A549 (cell line): ENCODE measurements around the gene LTBP4. TPM values are rescaled to one million over a fixed set of nuclear protein-coding genes. Genes with fewer than 3 reads are reported as not detected.

Experiments
- ATAC-seq, 2 experiments: fragments of 200-7000 bp in 1 of 2; fragments of >200 bp in 1 of 2; cut with Nextera tagmentation in 1 of 2; cut with Tn5 transposase in 1 of 2; 3 replicates each; pipeline versions ENCODE4 v1.8.0 to v1.9.1; 2018 to 2020; ENCODE audit warnings: mild to moderate bottlenecking in 1 of 2, moderate library complexity in 1 of 2
- CTCF ChIA-PET: fragments of 300-600 bp; sonication (Branson Sonifier 250); formaldehyde crosslinking; extraction: SDS; loops from one replicate; lab custom pipeline; 2021; ENCODE audit warnings: antibody characterized with exemption, inconsistent platforms; lab: Yijun Ruan, JAX
- POLR2A ChIA-PET: fragments of 350-600 bp; formaldehyde crosslinking; extraction: SDS; loops from one replicate; lab custom pipeline; 2021; ENCODE audit warnings: antibody characterized with exemption, inconsistent platforms; lab: Yijun Ruan, JAX
- DNase-seq, 2 experiments: peaks; one replicate each; pipeline versions ENCODE4 v3.0.0 to v3.0.0-alpha.2; 2011 to 2016; ENCODE audit warnings: low read depth in 1 of 2, low spot score in 1 of 2
- FAIRE-seq: peaks from 2 replicates; lab custom pipeline; 2011; peaks lifted over from hg19 to GRCh38; lab: Jason Lieb, UNC
- H3K27ac ChIP-seq, 2 experiments: fragments of >200 bp; sonication (Bioruptor Twin); formaldehyde crosslinking; 3 replicates each; pipeline ENCODE4 v1.5.1; 2016 to 2017
- H3K4me1 ChIP-seq: fragments of >200 bp; sonication (Bioruptor Twin); formaldehyde crosslinking; 3 replicates; pipeline ENCODE4 v1.6.1; 2016
- H3K4me2 ChIP-seq: fragments of >200 bp; sonication (Bioruptor Twin); formaldehyde crosslinking; 3 replicates; pipeline ENCODE4 v1.6.1; 2016
- H3K4me3 ChIP-seq: fragments of >200 bp; sonication (Bioruptor Twin); formaldehyde crosslinking; 3 replicates; pipeline ENCODE4 v1.5.1; 2016
- H3K9me3 ChIP-seq: fragments of >200 bp; sonication (Bioruptor Twin); formaldehyde crosslinking; 3 replicates; pipeline ENCODE4 v1.6.1; 2016
- BHLHE40 ChIP-seq: IDR thresholded peaks from 2 replicates; pipeline ENCODE4 v1.6.1; 2012; ENCODE audit warnings: low read depth, low read length, inconsistent platforms
- CBX2 ChIP-seq: fragments of 200-600 bp; sonication (generic); IDR thresholded peaks from 2 replicates; pipeline ENCODE4 v1.6.1; 2016; ENCODE audit warnings: low read depth, mild to moderate bottlenecking, borderline replicate concordance
- CEBPB ChIP-seq, 2 experiments: fragments of >200 bp in 1 of 2; sonication (Bioruptor Twin) in 1 of 2; formaldehyde crosslinking in 1 of 2; IDR thresholded peaks; 2 replicates each; pipeline ENCODE4 v1.6.1; 2012 to 2016
- EP300 ChIP-seq, 2 experiments: fragments of >200 bp; sonication (Bioruptor Twin); formaldehyde crosslinking; IDR thresholded peaks; 2 replicates in 1 of 2; 3 replicates in 1 of 2; pipeline ENCODE4 v1.6.1; 2016 to 2017
- FOSB ChIP-seq: fragments of 250-450 bp; sonication (Bioruptor Pico); IDR thresholded peaks from 2 replicates; pipeline ENCODE4 v1.5.0; 2020; ENCODE audit warnings: mild to moderate bottlenecking, moderate library complexity
- FOSL2 ChIP-seq, 2 experiments: fragments of 450-650 bp in 1 of 2; fragments of >200 bp in 1 of 2; sonication (Bioruptor Twin) in 1 of 2; formaldehyde crosslinking; IDR thresholded peaks; 2 replicates each; pipeline versions ENCODE4 v1.5.0 to v1.6.1; 2016 to 2020; ENCODE audit warnings: mild to moderate bottlenecking in 1 of 2, moderate library complexity in 1 of 2
- FOXS1 ChIP-seq: fragments of 250-450 bp; sonication (Bioruptor Pico); IDR thresholded peaks from 2 replicates; pipeline ENCODE4 v1.5.0; 2020; ENCODE audit warnings: mild to moderate bottlenecking, moderate library complexity
- GATA3 ChIP-seq: IDR thresholded peaks from 2 replicates; pipeline ENCODE4 v1.6.1; 2012; ENCODE audit warnings: borderline replicate concordance
- HDAC2 ChIP-seq: fragments of 200-600 bp; sonication (generic); IDR thresholded peaks from 2 replicates; pipeline ENCODE4 v1.6.1; 2016
- HEYL ChIP-seq: fragments of 250-450 bp; sonication (Bioruptor Pico); IDR thresholded peaks from 2 replicates; pipeline ENCODE4 v1.8.0; 2021; ENCODE audit warnings: mild to moderate bottlenecking, moderate library complexity
- HOXA7 ChIP-seq: fragments of 250-450 bp; sonication (Bioruptor Pico); IDR thresholded peaks from 2 replicates; pipeline ENCODE4 v1.5.0; 2020; ENCODE audit warnings: mild to moderate bottlenecking, moderate library complexity
- HOXB13 ChIP-seq: fragments of 250-450 bp; sonication (Bioruptor Pico); IDR thresholded peaks from 2 replicates; pipeline ENCODE4 v1.5.0; 2020; ENCODE audit warnings: low read depth, mild to moderate bottlenecking, moderate library complexity
- HOXB5 ChIP-seq: fragments of 250-450 bp; sonication (Bioruptor Pico); IDR thresholded peaks from 2 replicates; pipeline ENCODE4 v1.5.0; 2020; ENCODE audit warnings: mild to moderate bottlenecking, moderate library complexity
- JUN ChIP-seq, 2 experiments: fragments of >200 bp; sonication (Bioruptor Twin); formaldehyde crosslinking; IDR thresholded peaks; 2 replicates in 1 of 2; 3 replicates in 1 of 2; pipeline ENCODE4 v1.6.1; 2016 to 2017
- JUNB ChIP-seq: fragments of >200 bp; sonication (Bioruptor Twin); formaldehyde crosslinking; IDR thresholded peaks from 2 replicates; pipeline ENCODE4 v1.6.1; 2016
- KDM1A ChIP-seq: fragments of 200-600 bp; sonication (generic); IDR thresholded peaks from 2 replicates; pipeline ENCODE4 v1.6.1; 2016; ENCODE audit warnings: low read depth, mild to moderate bottlenecking
- NFE2L2 ChIP-seq: fragments of 150-350 bp; conservative IDR thresholded peaks from 2 replicates; pipeline ENCODE4 v1.6.1; 2014; ENCODE audit warnings: low read length
- NR3C1 ChIP-seq: fragments of >200 bp; sonication (Bioruptor Twin); formaldehyde crosslinking; IDR thresholded peaks from 3 replicates; pipeline ENCODE4 v1.6.1; 2017
- POLR2A ChIP-seq: IDR thresholded peaks from 2 replicates; pipeline ENCODE4 v1.6.1; 2012; ENCODE audit warnings: mild to moderate bottlenecking, low read length
- RAD21 ChIP-seq, 2 experiments: fragments of >200 bp in 1 of 2; sonication (Bioruptor Twin) in 1 of 2; formaldehyde crosslinking in 1 of 2; IDR thresholded peaks in 1 of 2; conservative IDR thresholded peaks in 1 of 2; 2 replicates in 1 of 2; 3 replicates in 1 of 2; pipeline ENCODE4 v1.6.1; 2012 to 2018; ENCODE audit warnings: inconsistent platforms in 1 of 2
- RARB ChIP-seq: fragments of 250-450 bp; sonication (Bioruptor Pico); IDR thresholded peaks from 2 replicates; pipeline ENCODE4 v1.8.0; 2021; ENCODE audit warnings: mild to moderate bottlenecking, moderate library complexity
- RFX5 ChIP-seq: fragments of 450-650 bp; IDR thresholded peaks from 2 replicates; pipeline ENCODE4 v1.7.1; 2014; ENCODE audit warnings: antibody characterized with exemption, mild to moderate bottlenecking, moderate library complexity
- RNF2 ChIP-seq: fragments of 200-600 bp; sonication (generic); IDR thresholded peaks from 2 replicates; pipeline ENCODE4 v1.6.1; 2016; ENCODE audit warnings: low read depth, mild to moderate bottlenecking, antibody characterized with exemption, moderate library complexity, borderline replicate concordance
- SMC3 ChIP-seq: fragments of >200 bp; sonication (Bioruptor Twin); formaldehyde crosslinking; IDR thresholded peaks from 3 replicates; pipeline ENCODE4 v1.6.1; 2018; ENCODE audit warnings: inconsistent platforms
- ZFP36 ChIP-seq: fragments of 450-650 bp; IDR thresholded peaks from 2 replicates; pipeline ENCODE4 v1.6.1; 2014; ENCODE audit warnings: borderline replicate concordance; ENCODE audit not compliant: partially characterized antibody
- ZNF302 ChIP-seq: fragments of 250-450 bp; sonication (Bioruptor Pico); IDR thresholded peaks from 2 replicates; pipeline ENCODE4 v1.9.0; 2021; ENCODE audit warnings: inconsistent platforms, mild to moderate bottlenecking, moderate library complexity
- WGBS: methylation state at CpG from one replicate; pipeline ENCODE4 v1.1.6; 2017; ENCODE audit errors: missing lambda C conversion rate; 5-methylcytosine and 5-hydroxymethylcytosine counted together
- polyA plus RNA-seq, 4 experiments: library from polyadenylated mRNA; depleted of rRNA in 3 of 4; stranded (reverse); fragments of >200 nt; fragmentation: RNase III in 1 of 4; extraction: RNeasy Plus Mini Kit Qiagen cat#74134 plus additional on column Dnase treatment in 1 of 4; gene quantifications; 2 replicates in 3 of 4; 3 replicates in 1 of 4; pipeline ENCODE4 v1.2.3, GENCODE V29; 2011 to 2017
- TF ChIP-seq, protein P1 (sequence below): fragments of 200-600 bp; sonication (generic); IDR thresholded peaks from 2 replicates; pipeline ENCODE4 v1.6.1; 2016; ENCODE audit warnings: antibody characterized with exemption, mild to moderate bottlenecking, moderate library complexity
- TF ChIP-seq, protein P2 (sequence below): fragments of 250-450 bp; sonication (Bioruptor Pico); IDR thresholded peaks from 2 replicates; pipeline ENCODE4 v1.5.0; 2020; ENCODE audit warnings: low read depth, mild to moderate bottlenecking, moderate library complexity
- TF ChIP-seq, protein P3 (sequence below): fragments of >200 bp; sonication (Bioruptor Twin); formaldehyde crosslinking; IDR thresholded peaks from 3 replicates; pipeline ENCODE4 v1.5.1; 2016
- TF ChIP-seq, protein P4 (sequence below): fragments of 150-350 bp; IDR thresholded peaks from 2 replicates; pipeline ENCODE4 v1.6.1; 2014; ENCODE audit warnings: low read depth, mild to moderate bottlenecking, low read length
- TF ChIP-seq, protein P5 (sequence below): IDR thresholded peaks from 2 replicates; pipeline ENCODE4 v1.6.1; 2012; ENCODE audit warnings: low read depth, borderline replicate concordance
- TF ChIP-seq, protein P6 (sequence below): fragments of >200 bp; sonication (Bioruptor Twin); formaldehyde crosslinking; IDR thresholded peaks from 2 replicates; pipeline ENCODE4 v1.6.1; 2016

The LTBP4 gene
- polyA plus RNA-seq, 2 of the 4 experiments (the other 2 are of a cell fraction) = 23.1 to 43.2 TPM

DNA sequence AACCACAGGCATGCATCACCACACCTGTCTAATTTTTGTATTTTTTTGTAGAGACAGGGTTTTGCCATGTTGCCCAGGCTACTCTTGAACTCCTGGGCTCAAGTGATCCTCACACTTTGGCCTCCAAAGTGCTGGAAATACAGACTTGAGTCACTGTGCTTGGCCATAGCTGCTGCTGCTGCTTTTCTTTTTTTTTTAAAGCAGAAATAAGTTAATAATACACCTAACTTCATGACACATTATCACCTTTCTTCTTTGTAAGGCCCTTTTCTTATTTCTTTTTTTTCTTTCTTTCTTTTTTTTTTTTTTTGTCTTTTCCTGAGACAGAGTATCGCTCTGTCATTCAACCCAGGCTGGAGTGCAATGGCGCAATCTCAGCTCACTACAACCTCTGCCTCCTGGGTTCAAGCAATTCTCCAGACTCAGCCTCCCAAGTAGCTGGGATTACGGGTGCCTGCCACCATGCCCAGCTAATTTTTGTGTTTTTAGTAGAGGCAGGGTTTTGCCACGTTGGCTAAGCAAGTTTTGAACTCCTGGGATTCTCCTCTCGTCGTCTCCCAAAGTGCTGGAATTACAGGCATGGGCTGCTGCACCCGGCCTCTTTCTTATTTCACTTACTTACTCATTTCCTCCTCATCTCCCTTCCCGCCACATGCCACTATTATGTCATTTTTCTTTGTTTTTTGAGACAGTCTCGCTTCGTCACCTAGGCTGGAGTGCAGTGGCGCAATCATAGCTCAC lies 15.8 kb upstream of the LTBP4 start:
- CTCF ChIA-PET = interaction anchor here (0.6 to 35.2 kb wide), 7 partner anchors 14 to 591 kb away, joined by 3 to 2247 read pairs (median 7); partner anchors contain the start of gene LTBP4
- peak overlapping the region; percentile 60 for H3K4me2 ChIP-seq
- no peak overlapping the region for H3K4me3 ChIP-seq
- POLR2A ChIA-PET = interaction anchor here (0.7 to 1.7 kb wide), 6 partner anchors 9 to 161 kb away, joined by 3 to 6 read pairs (median 4); no protein-coding TSS in a partner anchor
- WGBS = 21% methylated on average over 11 of the region's 11 CpGs
- peaks cover 47% of the 10 kb centered on the region for H3K4me1 ChIP-seq
- no peak for FAIRE-seq
- peak overlapping the region; percentile 70 to 84 for H3K27ac ChIP-seq
- no peaks in the 10 kb centered on the region for H3K9me3 ChIP-seq
- ATAC-seq = peak; percentile 60 to 74
- peak; percentile 69 to 97 for DNase-seq
- no peak for TF ChIP-seq RNF2
- TF ChIP-seq, protein P1, sequence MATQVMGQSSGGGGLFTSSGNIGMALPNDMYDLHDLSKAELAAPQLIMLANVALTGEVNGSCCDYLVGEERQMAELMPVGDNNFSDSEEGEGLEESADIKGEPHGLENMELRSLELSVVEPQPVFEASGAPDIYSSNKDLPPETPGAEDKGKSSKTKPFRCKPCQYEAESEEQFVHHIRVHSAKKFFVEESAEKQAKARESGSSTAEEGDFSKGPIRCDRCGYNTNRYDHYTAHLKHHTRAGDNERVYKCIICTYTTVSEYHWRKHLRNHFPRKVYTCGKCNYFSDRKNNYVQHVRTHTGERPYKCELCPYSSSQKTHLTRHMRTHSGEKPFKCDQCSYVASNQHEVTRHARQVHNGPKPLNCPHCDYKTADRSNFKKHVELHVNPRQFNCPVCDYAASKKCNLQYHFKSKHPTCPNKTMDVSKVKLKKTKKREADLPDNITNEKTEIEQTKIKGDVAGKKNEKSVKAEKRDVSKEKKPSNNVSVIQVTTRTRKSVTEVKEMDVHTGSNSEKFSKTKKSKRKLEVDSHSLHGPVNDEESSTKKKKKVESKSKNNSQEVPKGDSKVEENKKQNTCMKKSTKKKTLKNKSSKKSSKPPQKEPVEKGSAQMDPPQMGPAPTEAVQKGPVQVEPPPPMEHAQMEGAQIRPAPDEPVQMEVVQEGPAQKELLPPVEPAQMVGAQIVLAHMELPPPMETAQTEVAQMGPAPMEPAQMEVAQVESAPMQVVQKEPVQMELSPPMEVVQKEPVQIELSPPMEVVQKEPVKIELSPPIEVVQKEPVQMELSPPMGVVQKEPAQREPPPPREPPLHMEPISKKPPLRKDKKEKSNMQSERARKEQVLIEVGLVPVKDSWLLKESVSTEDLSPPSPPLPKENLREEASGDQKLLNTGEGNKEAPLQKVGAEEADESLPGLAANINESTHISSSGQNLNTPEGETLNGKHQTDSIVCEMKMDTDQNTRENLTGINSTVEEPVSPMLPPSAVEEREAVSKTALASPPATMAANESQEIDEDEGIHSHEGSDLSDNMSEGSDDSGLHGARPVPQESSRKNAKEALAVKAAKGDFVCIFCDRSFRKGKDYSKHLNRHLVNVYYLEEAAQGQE = no peak
- TF ChIP-seq EP300 (IDR thresholded peaks at IDR 0.05) = peak; percentile 65 to 68; a peak in 3 of 5 replicates
- TF ChIP-seq RARB (CRISPR knock-in tag) = peak; percentile 49; the same call in 1 of the 2 replicates
- no peak for TF ChIP-seq BHLHE40
- TF ChIP-seq, protein P2, sequence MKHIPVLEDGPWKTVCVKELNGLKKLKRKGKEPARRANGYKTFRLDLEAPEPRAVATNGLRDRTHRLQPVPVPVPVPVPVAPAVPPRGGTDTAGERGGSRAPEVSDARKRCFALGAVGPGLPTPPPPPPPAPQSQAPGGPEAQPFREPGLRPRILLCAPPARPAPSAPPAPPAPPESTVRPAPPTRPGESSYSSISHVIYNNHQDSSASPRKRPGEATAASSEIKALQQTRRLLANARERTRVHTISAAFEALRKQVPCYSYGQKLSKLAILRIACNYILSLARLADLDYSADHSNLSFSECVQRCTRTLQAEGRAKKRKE (CRISPR knock-in tag) = peak; percentile 88
- TF ChIP-seq FOXS1 (CRISPR knock-in tag) = peak; percentile 75; the same call in 1 of the 2 replicates
- TF ChIP-seq GATA3 = peak; percentile 61; the same call in 1 of the 2 replicates
- TF ChIP-seq POLR2A = no peak
- TF ChIP-seq HOXB13 (CRISPR knock-in tag) = no peak
- TF ChIP-seq CBX2 = no peak
- TF ChIP-seq HOXB5 (CRISPR knock-in tag) = no peak
- no peak for TF ChIP-seq HOXA7 (CRISPR knock-in tag)
- no peak for TF ChIP-seq KDM1A
- peak; percentile 16; the same call in 1 of the 2 replicates for TF ChIP-seq ZNF302
- TF ChIP-seq HDAC2 = no peak
- TF ChIP-seq, protein P3, sequence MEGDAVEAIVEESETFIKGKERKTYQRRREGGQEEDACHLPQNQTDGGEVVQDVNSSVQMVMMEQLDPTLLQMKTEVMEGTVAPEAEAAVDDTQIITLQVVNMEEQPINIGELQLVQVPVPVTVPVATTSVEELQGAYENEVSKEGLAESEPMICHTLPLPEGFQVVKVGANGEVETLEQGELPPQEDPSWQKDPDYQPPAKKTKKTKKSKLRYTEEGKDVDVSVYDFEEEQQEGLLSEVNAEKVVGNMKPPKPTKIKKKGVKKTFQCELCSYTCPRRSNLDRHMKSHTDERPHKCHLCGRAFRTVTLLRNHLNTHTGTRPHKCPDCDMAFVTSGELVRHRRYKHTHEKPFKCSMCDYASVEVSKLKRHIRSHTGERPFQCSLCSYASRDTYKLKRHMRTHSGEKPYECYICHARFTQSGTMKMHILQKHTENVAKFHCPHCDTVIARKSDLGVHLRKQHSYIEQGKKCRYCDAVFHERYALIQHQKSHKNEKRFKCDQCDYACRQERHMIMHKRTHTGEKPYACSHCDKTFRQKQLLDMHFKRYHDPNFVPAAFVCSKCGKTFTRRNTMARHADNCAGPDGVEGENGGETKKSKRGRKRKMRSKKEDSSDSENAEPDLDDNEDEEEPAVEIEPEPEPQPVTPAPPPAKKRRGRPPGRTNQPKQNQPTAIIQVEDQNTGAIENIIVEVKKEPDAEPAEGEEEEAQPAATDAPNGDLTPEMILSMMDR = no peak
- TF ChIP-seq HEYL (CRISPR knock-in tag) = no peak
- peak; percentile 79 to 81; a peak in 3 of 5 replicates for TF ChIP-seq JUN (IDR thresholded peaks at IDR 0.05)
- TF ChIP-seq CEBPB (IDR thresholded peaks at IDR 0.05) = peak; percentile 95 to 99
- peak in 1 of 2 experiments; percentile 21; a peak in 1 of 5 replicates for TF ChIP-seq RAD21 (conservative IDR thresholded peaks at IDR 0.05 in 1 of 2, IDR thresholded peaks at IDR 0.05 in 1 of 2)
- peak; percentile 81 for TF ChIP-seq JUNB
- TF ChIP-seq ZFP36 = no peak
- peak; percentile 27; the same call in 1 of the 3 replicates for TF ChIP-seq SMC3
- no peak for TF ChIP-seq NR3C1
- peak; percentile 54 for TF ChIP-seq RFX5
- TF ChIP-seq, protein P4, sequence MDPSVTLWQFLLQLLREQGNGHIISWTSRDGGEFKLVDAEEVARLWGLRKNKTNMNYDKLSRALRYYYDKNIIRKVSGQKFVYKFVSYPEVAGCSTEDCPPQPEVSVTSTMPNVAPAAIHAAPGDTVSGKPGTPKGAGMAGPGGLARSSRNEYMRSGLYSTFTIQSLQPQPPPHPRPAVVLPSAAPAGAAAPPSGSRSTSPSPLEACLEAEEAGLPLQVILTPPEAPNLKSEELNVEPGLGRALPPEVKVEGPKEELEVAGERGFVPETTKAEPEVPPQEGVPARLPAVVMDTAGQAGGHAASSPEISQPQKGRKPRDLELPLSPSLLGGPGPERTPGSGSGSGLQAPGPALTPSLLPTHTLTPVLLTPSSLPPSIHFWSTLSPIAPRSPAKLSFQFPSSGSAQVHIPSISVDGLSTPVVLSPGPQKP = no peak
- TF ChIP-seq, protein P5, sequence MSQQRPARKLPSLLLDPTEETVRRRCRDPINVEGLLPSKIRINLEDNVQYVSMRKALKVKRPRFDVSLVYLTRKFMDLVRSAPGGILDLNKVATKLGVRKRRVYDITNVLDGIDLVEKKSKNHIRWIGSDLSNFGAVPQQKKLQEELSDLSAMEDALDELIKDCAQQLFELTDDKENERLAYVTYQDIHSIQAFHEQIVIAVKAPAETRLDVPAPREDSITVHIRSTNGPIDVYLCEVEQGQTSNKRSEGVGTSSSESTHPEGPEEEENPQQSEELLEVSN = peak; percentile 87
- TF ChIP-seq, protein P6, sequence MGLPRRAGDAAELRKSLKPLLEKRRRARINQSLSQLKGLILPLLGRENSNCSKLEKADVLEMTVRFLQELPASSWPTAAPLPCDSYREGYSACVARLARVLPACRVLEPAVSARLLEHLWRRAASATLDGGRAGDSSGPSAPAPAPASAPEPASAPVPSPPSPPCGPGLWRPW = peak; percentile 80; the same call in 1 of the 2 replicates
- TF ChIP-seq FOSB (CRISPR knock-in tag) = no peak
- peak; percentile 57; the same call in 1 of the 2 replicates for TF ChIP-seq FOSL2 (IDR thresholded peaks at IDR 0.05)
- TF ChIP-seq FOSL2 (CRISPR knock-in tag; IDR thresholded peaks at IDR 0.05) = peak; percentile 95
- no peak for TF ChIP-seq NFE2L2
